Measurements from ENCODE around the gene ASGR1. TPM values are rescaled to one million over a fixed set of nuclear protein-coding genes. Genes with fewer than 3 reads are reported as not detected.
"Not testable (repeated sequence)": the region's sequence is repeated elsewhere in the genome, so short reads cannot be mapped to it uniquely, and the experiment has no call there.

The ASGR1 gene
- total RNA-seq, 1 experiment from 2014 or later: 0.16 TPM

DNA sequence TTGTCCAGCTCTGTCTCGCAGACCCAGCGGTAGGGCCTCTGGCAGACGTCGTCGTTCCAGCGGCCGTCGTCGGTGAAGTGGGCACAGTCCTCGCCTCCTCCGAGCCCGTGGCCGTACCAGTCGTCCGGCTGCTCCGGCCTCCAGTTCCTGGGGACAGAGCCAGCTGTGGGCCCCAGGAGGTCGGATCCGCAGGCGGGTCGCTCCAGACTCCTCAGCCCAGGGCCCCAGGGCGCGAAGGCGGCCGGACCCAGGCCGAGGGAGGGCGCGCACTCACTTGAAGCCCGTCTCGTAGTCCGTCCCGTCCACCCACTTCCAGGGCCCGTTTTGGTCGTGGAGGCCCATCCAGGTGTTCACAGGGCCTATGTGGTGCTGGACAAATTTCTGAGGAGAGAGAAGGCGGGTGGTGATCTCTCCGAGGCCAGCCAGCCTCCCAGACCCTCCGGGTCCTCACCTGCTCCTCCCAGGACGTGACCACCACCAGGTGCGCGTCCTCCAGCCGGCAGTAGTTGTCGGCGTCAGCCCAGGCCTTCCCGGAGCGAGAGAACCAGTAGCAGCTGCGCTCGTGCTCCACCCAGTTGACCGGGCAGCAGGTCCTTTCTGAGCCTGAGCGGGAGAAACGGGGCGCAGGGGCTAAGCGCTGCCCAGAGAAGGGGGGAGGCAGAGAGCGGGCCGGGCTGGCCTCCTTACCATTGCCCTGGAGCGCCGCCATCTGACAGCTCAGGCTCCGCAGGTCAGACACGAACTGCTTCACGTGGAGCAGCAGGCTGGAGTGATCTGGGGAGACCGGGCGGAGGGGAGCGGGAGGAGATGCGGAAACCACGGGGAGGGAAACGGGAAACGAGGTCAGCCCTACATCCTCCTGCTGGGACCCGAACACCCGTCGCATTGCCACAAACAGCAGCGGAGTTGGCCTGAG, 5.2 kb downstream of the ASGR1 start:
- Histone ChIP-seq H3K4me1 (replicated peaks) (peaks cover 12% of the 10 kb centered on the region), H3K27ac (no peak overlapping the region), H3K9me3 (replicated peaks) (no peaks in the 10 kb centered on the region), H3K4me3 (no peak overlapping the region), H3K27me3 (replicated peaks) (peaks cover 10% of the 10 kb centered on the region), H3K36me3 (no peaks in the 10 kb centered on the region)
- DNase-seq (ENCODE audit: low read depth in 1 of 2, low spot score in 2 of 2): no peak

DNA sequence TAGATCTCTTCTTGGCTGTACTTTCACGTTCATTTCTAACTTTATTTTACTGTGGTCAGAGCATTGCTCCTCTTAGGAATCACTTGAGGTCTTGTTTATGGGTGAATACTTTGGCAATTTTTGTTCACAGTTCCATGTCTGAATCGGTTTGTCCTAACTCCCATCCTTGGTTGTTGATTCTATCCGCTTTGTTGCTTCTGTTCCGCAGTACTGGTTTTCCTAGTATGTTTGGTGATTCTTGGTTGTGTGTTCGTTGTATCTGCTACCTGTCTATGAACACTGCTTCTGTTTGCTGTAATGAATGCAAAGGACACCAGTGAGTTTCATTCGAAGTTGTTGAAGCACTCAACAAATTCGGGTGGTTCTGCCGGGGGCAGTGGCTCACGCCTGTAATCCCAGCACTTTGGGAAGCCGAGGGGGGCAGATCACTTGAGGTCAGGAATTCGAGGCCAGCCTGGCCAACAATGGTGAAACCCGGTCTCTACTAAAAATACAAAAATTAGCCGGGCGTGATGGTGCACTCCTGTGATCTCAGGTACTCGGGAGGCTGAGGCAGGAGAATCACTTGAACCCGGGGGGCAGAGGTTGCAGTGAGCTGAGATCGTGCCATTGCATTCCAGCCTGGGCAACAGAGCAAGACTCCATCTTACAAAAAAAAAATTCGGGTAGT, 6.5 kb downstream of the ASGR1 start:
- H3K4me3 ChIP-seq; H3K4me1 ChIP-seq (replicated peaks); H3K27ac ChIP-seq; H3K27me3 ChIP-seq (replicated peaks); H3K36me3 ChIP-seq; DNase-seq (ENCODE audit: low read depth in 1 of 2, low spot score in 2 of 2); H3K9me3 ChIP-seq (replicated peaks): not testable (repeated sequence)

DNA sequence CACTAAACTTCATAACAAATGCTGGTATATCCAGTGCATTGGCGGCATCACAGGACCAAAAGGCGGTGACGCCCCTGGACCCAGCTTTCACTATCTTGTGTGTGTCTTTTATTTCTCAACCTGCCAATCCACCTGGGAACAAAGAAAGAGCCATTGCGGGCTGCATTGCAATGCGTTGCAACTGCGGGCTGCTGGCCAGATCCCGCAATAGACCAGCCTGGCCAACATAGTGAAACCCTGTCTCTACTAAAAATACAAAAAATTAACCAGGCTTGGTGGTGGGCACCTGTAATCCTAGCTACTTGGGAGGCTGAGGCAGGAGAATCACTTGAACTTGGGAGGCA, 9.6 kb downstream of the ASGR1 start:
- H3K27ac ChIP-seq; H3K4me1 ChIP-seq (replicated peaks): not testable (repeated sequence)

DNA sequence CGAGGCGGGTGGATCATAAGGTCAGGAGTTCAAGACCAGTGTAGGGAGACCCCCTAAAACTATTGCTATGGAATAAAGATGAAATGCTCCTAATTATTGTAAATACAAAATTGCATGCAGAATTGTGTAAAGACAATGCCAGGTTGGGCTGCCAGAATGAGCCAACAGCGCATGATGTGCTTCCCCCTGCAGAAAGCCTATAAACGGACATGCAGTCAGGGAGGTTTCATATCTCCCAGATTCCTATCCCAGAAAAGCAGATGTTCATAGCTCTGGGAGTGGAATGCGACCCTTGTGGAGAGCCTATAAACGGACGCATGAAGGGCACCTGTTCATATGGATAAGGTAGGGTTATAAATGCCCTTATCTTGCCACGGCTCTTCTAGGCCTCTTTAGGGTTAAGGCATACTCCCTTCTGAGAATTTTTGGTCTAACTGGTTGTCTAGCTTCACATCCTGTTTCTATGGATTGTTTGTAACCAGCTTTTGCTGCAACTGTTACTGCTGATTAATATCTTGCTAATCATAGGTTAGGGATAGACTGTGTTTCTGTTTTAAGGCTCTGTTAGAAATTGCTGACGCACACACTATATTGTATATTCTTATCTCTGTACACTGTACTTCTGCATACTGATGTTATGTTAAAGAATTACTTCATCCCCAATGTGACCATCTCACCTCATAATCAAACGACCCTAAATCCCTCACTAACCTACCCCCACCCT, 10.2 kb downstream of the ASGR1 start:
- not testable (repeated sequence) for H3K9me3 ChIP-seq (replicated peaks); H3K27ac ChIP-seq; H3K4me1 ChIP-seq (replicated peaks)

More for the DNA sequence above, 9.6 kb downstream of the ASGR1 start:
- DNase-seq (ENCODE audit: low read depth in 1 of 2, low spot score in 2 of 2); H3K36me3 ChIP-seq; H3K27me3 ChIP-seq (replicated peaks); H3K4me3 ChIP-seq; H3K9me3 ChIP-seq (replicated peaks): not testable (repeated sequence)

DNA sequence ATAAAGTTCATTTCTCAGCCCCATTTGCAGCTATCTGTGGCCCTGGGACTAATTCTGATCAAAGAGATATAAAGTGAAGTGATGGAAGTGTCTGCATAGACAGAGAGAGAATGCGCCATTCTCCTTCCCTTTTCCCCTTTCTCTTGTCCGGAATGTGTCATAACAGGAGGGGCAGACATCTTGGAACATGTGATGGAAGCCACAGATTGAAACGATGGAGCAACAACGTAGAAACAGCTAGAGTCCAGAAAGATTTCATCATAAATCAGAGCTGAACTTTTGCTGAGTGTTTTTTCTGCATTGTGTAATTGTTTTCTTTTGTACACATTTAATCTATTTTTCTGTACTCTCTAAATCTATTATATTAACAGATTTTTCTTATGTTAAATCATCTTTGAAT, 11.3 kb downstream of the ASGR1 start:
- H3K27ac ChIP-seq: no peak overlapping the region
- DNase-seq (ENCODE audit: low read depth in 1 of 2, low spot score in 2 of 2): no peak
- no peaks in the 10 kb centered on the region for H3K9me3 ChIP-seq (replicated peaks)
- no peaks in the 10 kb centered on the region for H3K4me1 ChIP-seq (replicated peaks)
- H3K4me3 ChIP-seq: no peak overlapping the region
- no peaks in the 10 kb centered on the region; the same call in 1 of the 2 replicates for H3K27me3 ChIP-seq (replicated peaks)
- no peaks in the 10 kb centered on the region for H3K36me3 ChIP-seq

More for the DNA sequence above, 10.2 kb downstream of the ASGR1 start:
- not testable (repeated sequence) for DNase-seq (ENCODE audit: low read depth in 1 of 2, low spot score in 2 of 2); H3K36me3 ChIP-seq; H3K27me3 ChIP-seq (replicated peaks); H3K4me3 ChIP-seq

DNA sequence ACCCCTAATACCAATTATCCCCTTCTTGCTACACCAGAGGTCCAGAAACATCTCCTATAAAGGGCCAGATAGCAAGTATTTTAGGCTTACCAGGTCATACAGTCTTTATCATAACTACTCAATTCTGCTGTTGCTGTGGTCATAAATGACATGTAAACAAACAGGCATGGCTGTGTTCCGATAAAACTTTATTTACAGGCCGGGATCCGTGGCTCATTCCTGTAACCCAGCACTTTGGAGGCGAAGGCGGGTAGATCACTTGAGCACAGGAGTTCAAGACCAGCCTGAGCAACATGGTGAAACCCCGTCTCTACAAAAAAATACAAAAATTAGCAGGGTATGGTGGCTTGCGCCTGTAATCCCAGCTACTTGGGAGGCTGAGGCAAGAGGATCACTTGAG, 12.3 kb downstream of the ASGR1 start:
- DNase-seq (ENCODE audit: low read depth in 1 of 2, low spot score in 2 of 2): no peak
- no peaks in the 10 kb centered on the region; the same call in 1 of the 2 replicates for H3K27me3 ChIP-seq (replicated peaks)
- no peak overlapping the region for H3K27ac ChIP-seq
- H3K9me3 ChIP-seq (replicated peaks): no peaks in the 10 kb centered on the region
- H3K36me3 ChIP-seq: no peaks in the 10 kb centered on the region
- no peaks in the 10 kb centered on the region for H3K4me1 ChIP-seq (replicated peaks)
- no peak overlapping the region for H3K4me3 ChIP-seq

DNA sequence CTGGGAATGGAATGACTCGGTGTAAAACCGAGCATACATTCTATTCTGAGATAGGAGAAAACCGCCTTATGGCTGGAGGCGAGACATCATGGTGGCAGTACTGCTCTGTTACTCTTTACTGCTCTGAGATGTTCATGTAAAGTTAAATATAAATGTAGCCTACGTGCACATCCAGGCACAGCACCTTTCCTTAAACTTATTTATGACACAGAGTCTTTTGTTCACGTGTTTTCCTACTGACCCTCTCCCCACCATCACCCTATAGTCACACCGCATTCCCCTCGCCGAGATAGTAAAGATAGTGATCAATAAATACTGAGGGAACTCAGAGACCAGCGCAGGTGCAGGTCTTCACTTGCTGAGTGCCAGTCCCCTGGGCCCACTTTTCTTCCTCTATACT, 19.6 kb downstream of the ASGR1 start:
- not testable (repeated sequence) for DNase-seq (ENCODE audit: low read depth in 1 of 2, low spot score in 2 of 2); H3K27me3 ChIP-seq (replicated peaks); H3K4me3 ChIP-seq; H3K27ac ChIP-seq; H3K9me3 ChIP-seq (replicated peaks); H3K36me3 ChIP-seq; H3K4me1 ChIP-seq (replicated peaks)

DNA sequence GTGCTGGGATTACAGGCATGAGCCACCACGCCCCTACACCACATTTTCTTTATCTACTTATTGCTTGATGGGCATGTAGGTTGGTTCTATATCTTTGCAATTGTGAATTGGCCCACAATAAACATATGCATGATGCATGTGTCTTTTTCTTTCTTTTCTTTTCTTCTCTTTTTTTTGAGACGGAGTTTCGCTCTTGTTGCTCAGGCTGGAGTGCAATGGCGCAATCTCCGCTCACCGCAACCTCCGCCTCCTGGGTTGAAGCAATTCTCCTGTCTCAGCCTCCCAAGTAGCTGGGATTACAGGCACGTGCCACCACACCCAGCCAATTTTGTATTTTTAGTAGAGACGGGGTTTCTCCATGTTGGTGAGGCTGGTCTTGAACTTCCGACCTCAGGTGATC, 20.7 kb downstream of the ASGR1 start:
- not testable (repeated sequence) for H3K4me1 ChIP-seq (replicated peaks); H3K36me3 ChIP-seq; H3K4me3 ChIP-seq; H3K27ac ChIP-seq; DNase-seq (ENCODE audit: low read depth in 1 of 2, low spot score in 2 of 2); H3K9me3 ChIP-seq (replicated peaks)
- peaks cover 10% of the 10 kb centered on the region for H3K27me3 ChIP-seq (replicated peaks)

DNA sequence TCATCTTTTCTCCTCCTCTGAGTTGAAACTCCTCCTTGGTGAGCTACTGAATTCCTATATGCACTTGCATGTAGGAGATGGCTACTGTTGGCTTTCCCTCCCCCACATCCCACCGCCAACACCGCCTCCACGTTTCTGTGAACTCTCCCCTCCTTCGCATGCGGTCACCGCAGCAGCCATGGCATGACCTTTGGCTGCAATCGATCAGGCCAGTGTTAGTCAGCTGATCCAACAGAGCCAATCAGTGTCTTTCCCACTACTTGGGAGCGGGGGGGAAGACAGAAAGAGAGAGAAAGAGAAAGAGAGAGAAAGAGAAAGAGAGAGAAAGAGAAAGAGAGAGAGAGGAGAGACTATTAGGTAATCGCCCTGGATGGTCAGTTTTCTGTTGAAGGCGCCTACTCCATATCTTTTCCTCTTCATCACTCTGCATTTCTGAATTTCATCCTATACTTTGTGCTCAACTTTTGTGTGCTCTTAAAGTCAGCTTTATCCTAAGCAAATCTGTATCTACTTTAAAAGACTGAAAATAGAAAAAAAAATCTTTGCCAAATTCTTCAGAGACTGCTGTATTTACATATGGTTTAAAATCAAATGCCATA, 22.7 kb downstream of the ASGR1 start:
- no peak for DNase-seq (ENCODE audit: low read depth in 1 of 2, low spot score in 2 of 2)
- Histone ChIP-seq H3K36me3 (no peaks in the 10 kb centered on the region), H3K4me1 (replicated peaks) (no peaks in the 10 kb centered on the region), H3K27me3 (replicated peaks) (peaks cover 19% of the 10 kb centered on the region), H3K9me3 (replicated peaks) (no peaks in the 10 kb centered on the region), H3K27ac (no peak overlapping the region), H3K4me3 (no peak overlapping the region)

DNA sequence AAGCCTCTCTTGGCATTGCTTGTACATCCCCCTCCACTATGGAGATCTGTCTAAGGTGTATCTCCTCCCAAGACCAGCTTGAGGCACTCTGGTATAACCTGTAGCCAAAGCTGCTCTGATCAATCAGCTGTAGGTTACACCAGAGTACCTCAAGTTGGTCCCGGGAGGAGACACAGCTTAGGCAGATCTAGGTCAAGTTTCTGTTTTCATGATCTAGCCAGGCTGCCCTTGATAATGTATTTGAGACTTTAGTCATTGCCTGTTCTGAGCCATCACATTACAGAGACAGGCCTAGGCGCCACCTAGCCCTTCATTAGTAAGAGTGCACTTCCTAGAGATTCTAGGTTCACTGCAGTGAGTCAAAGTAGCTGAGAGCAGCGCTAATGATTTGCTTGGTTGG, 31.4 kb downstream of the ASGR1 start:
- Histone ChIP-seq H3K36me3 (no peaks in the 10 kb centered on the region), H3K9me3 (replicated peaks) (no peaks in the 10 kb centered on the region), H3K27me3 (replicated peaks) (peaks cover 8% of the 10 kb centered on the region), H3K27ac (no peak overlapping the region), H3K4me1 (replicated peaks) (no peaks in the 10 kb centered on the region), H3K4me3 (no peak overlapping the region)
- no peak for DNase-seq (ENCODE audit: low read depth in 1 of 2, low spot score in 2 of 2)

DNA sequence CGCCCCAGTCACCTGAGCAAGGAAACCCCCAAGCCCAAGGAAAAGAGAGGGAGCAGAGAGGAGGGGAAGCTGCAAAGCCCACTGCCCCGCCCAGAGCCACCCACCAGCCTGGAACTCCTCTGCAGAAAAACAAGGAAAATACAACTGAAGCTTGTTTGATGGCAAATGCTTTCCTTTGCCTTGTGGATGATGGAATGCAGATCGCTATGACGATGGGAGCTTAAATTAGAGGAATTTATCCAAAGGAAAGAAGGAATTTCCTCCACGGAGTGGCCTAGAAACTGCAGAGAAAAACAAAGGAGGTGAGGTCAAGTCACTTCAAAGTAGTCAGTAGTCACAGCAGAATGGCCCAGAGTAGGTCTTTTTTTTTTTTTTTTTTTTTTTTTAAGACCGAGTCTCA, 33.1 kb downstream of the ASGR1 start:
- peaks cover 17% of the 10 kb centered on the region for H3K27me3 ChIP-seq (replicated peaks)
- no peaks in the 10 kb centered on the region for H3K9me3 ChIP-seq (replicated peaks)
- H3K27ac ChIP-seq: no peak overlapping the region
- no peak for DNase-seq (ENCODE audit: low read depth in 1 of 2, low spot score in 2 of 2)
- no peak overlapping the region for H3K4me3 ChIP-seq
- H3K4me1 ChIP-seq (replicated peaks): no peaks in the 10 kb centered on the region
- no peaks in the 10 kb centered on the region for H3K36me3 ChIP-seq

DNA sequence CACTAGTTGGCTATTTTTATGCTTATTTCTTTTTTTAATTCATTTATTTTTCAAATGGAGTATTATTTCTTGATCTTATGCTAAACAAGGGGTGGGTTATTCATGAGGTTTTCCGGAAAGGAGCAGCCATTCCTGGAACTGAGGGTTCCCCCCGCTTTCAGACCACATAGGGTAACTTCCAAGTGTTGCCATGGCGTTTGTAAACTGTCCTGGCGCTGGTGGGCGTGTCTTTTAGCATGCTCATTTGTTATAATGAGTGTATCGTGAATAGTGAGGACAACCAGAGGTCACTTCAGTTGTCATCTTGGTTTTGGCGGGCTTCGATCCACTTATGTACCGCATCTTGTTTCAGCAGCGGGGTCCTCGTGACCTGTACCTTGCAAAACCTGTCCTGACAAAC, 35.0 kb downstream of the ASGR1 start:
- Histone ChIP-seq H3K4me1 (replicated peaks) (no peaks in the 10 kb centered on the region), H3K4me3 (no peak overlapping the region), H3K36me3 (no peaks in the 10 kb centered on the region), H3K27ac (no peak overlapping the region), H3K27me3 (replicated peaks) (peaks cover 28% of the 10 kb centered on the region), H3K9me3 (replicated peaks) (no peaks in the 10 kb centered on the region)
- DNase-seq (ENCODE audit: low read depth in 1 of 2, low spot score in 2 of 2): no peak

DNA sequence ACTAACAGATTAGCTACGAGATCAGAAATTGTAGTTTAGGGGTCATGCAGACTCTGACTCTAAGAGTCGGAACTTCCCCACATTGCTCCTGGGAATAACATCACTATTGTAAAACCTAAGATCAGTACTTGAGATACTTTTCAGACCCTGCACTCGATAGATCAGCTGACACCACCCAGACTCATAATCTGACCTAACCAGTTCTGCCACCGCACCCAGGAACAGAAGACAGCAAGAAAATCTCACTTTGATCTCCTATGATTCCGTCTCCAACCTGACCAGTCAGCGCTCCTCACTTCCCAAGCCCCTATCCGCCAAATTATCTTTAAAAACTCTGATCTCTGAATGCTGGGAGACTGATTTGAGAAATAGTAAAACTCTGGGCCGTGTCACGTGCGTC, 37.3 kb downstream of the ASGR1 start:
- Histone ChIP-seq H3K9me3 (replicated peaks) (no peaks in the 10 kb centered on the region), H3K4me3 (no peak overlapping the region), H3K27ac (no peak overlapping the region), H3K36me3 (no peaks in the 10 kb centered on the region), H3K4me1 (replicated peaks) (no peaks in the 10 kb centered on the region), H3K27me3 (replicated peaks) (peaks cover 38% of the 10 kb centered on the region)
- no peak for DNase-seq (ENCODE audit: low read depth in 1 of 2, low spot score in 2 of 2)

DNA sequence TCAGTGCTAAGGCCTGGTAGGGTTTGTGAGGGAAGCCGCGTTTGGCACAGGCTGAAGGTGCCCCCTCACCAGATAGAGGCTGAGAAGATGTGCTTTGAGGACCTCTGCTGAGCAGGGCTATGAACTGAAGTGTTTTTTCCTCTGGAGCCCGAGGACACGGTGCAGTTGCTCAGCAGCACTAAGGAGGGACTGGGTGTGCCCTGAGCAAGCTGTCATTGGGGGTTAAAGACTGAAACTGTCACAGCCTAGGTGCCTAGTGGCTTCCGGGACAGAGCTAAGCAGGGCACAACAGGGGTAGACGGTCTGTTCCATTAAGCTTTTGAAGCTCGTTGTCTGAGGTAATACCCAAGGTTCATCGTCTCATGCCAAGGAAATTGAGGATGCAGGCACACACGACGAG, 39.8 kb downstream of the ASGR1 start:
- H3K4me1 ChIP-seq (replicated peaks): no peaks in the 10 kb centered on the region
- no peak overlapping the region for H3K27ac ChIP-seq
- DNase-seq (ENCODE audit: low read depth in 1 of 2, low spot score in 2 of 2): no peak
- peaks cover 59% of the 10 kb centered on the region for H3K27me3 ChIP-seq (replicated peaks)
- H3K36me3 ChIP-seq: no peaks in the 10 kb centered on the region
- no peaks in the 10 kb centered on the region for H3K9me3 ChIP-seq (replicated peaks)
- no peak overlapping the region for H3K4me3 ChIP-seq

Measured in SJSA1 (cell line).